Measurements from ENCODE around the gene TBC1D2. TPM values are rescaled to one million over a fixed set of nuclear protein-coding genes. Genes with fewer than 3 reads are reported as not detected.
"Not testable (repeated sequence)": the region's sequence is repeated elsewhere in the genome, so short reads cannot be mapped to it uniquely, and the experiment has no call there.

TBC1D2 gene
- total RNA-seq, 4 donors from 2014 or later = 29.9 to 61.8 (median 41.0) TPM

- H3K4me1 ChIP-seq = peaks cover 0 to 4% (median 0%) of the 10 kb centered on the region in 4 donors
- no peaks in the 10 kb centered on the region for H3K9me3 ChIP-seq
- no peak for TF ChIP-seq POLR2A (IDR thresholded peaks at IDR 0.05)
- TF ChIP-seq EP300 (IDR thresholded peaks at IDR 0.05) = no peak
- no peak for TF ChIP-seq CTCF (IDR thresholded peaks at IDR 0.05)
- no peaks in the 10 kb centered on the region for H3K27me3 ChIP-seq
- DNase-seq (ENCODE audit: low spot score in 2 of 2) = no peak
- no peaks in the 10 kb centered on the region for H3K36me3 ChIP-seq
- H3K4me3 ChIP-seq = no peak overlapping the region
- WGBS, 2 donors = 35 to 39% methylated on average over 6 of the region's 6 CpGs
- no peak overlapping the region for H3K27ac ChIP-seq
Observed at GRCh38 chr9:98175028-98175569, 80.3 kb downstream of the TBC1D2 start.

- not testable (repeated sequence) for H3K4me1 ChIP-seq; H3K9me3 ChIP-seq; H3K27ac ChIP-seq; H3K36me3 ChIP-seq; H3K27me3 ChIP-seq; DNase-seq (ENCODE audit: low spot score in 2 of 2); H3K4me3 ChIP-seq
- 75 to 78% methylated on average over 5 of the region's 5 CpGs for WGBS, 2 donors
- peak in 1 of 2 donors; percentile 28 for TF ChIP-seq EP300 (IDR thresholded peaks at IDR 0.05)
Observed at GRCh38 chr9:98174502-98174918, 80.9 kb downstream of the TBC1D2 start.

GRCh38 chr9:98173181-98173580 is 82.3 kb downstream of the TBC1D2 start:
- H3K27me3 ChIP-seq = no peaks in the 10 kb centered on the region
- H3K27ac ChIP-seq = no peak overlapping the region
- TF ChIP-seq POLR2A (IDR thresholded peaks at IDR 0.05) (no peak), EP300 (IDR thresholded peaks at IDR 0.05) (no peak), CTCF (IDR thresholded peaks at IDR 0.05) (no peak)
- no peaks in the 10 kb centered on the region for H3K36me3 ChIP-seq
- WGBS, 2 donors = 80 to 86% methylated on average over 16 of the region's 16 CpGs
- DNase-seq (ENCODE audit: low spot score in 2 of 2) = no peak
- no peak overlapping the region for H3K4me3 ChIP-seq
- H3K9me3 ChIP-seq = no peaks in the 10 kb centered on the region
- peaks cover 0 to 12% (median 5%) of the 10 kb centered on the region in 4 donors for H3K4me1 ChIP-seq

- DNase-seq (ENCODE audit: low spot score in 2 of 2) = no peak
- WGBS, 2 donors = 84 to 93% methylated on average over 3 of the region's 3 CpGs
- Histone ChIP-seq H3K9me3 (no peaks in the 10 kb centered on the region), H3K27ac (no peak overlapping the region), H3K4me3 (no peak overlapping the region), H3K27me3 (no peaks in the 10 kb centered on the region), H3K36me3 (no peaks in the 10 kb centered on the region), H3K4me1 (peaks cover 0 to 12% (median 5%) of the 10 kb centered on the region in 4 donors)
- TF ChIP-seq POLR2A (IDR thresholded peaks at IDR 0.05) (no peak), EP300 (IDR thresholded peaks at IDR 0.05) (no peak), CTCF (IDR thresholded peaks at IDR 0.05) (no peak)
Observed at GRCh38 chr9:98172604-98173003, 82.8 kb downstream of the TBC1D2 start.

- H3K27me3 ChIP-seq = no peaks in the 10 kb centered on the region
- H3K9me3 ChIP-seq = no peaks in the 10 kb centered on the region
- H3K4me3 ChIP-seq = no peak overlapping the region
- DNase-seq (ENCODE audit: low spot score in 2 of 2) = no peak
- peaks cover 0 to 12% (median 5%) of the 10 kb centered on the region in 4 donors for H3K4me1 ChIP-seq
- WGBS, 2 donors = 48 to 68% methylated on average over 14 to 16 of the region's 16 CpGs
- no peaks in the 10 kb centered on the region for H3K36me3 ChIP-seq
- TF ChIP-seq CTCF (IDR thresholded peaks at IDR 0.05) = no peak
- no peak overlapping the region for H3K27ac ChIP-seq
Observed at GRCh38 chr9:98171176-98171925, 84.1 kb downstream of the TBC1D2 start.
